COLO829 (cell line): Measurements from ENCODE around the gene MESD.

Experiments
- DNase-seq: peaks from one replicate; pipeline ENCODE4 v3.0.0; 2012; ENCODE audit warnings: low spot score

The MESD gene

GRCh38 chr15:80934761-80935221 is 54.8 kb downstream of the MESD start:
- DNase-seq = no peak

GRCh38 chr15:80932989-80933388 is 56.6 kb downstream of the MESD start:
- DNase-seq = no peak

GRCh38 chr15:80932513-80932815 is 57.2 kb downstream of the MESD start:
- no peak for DNase-seq

GRCh38 chr15:80931721-80932512 is 57.7 kb downstream of the MESD start:
- no peak for DNase-seq

- DNase-seq = no peak
Measured at GRCh38 chr15:80931191-80931590, 58.4 kb downstream of the MESD start.

GRCh38 chr15:80929689-80930088 is 59.9 kb downstream of the MESD start:
- DNase-seq = peak; percentile 42

- DNase-seq = no peak
Measured at GRCh38 chr15:80929225-80929624, 60.4 kb downstream of the MESD start.

- DNase-seq = no peak
Measured at GRCh38 chr15:80926126-80926525, 63.5 kb downstream of the MESD start.

- no peak for DNase-seq
Measured at GRCh38 chr15:80925597-80926059, 64.0 kb downstream of the MESD start.

- DNase-seq = no peak
Measured at GRCh38 chr15:80924278-80924677, 65.3 kb downstream of the MESD start.

GRCh38 chr15:80923668-80924067 is 66.0 kb downstream of the MESD start:
- DNase-seq = no peak

GRCh38 chr15:80921736-80922410 is 67.7 kb downstream of the MESD start:
- no peak for DNase-seq

- no peak for DNase-seq
Measured at GRCh38 chr15:80920271-80920699, 69.3 kb downstream of the MESD start.

GRCh38 chr15:80918196-80918783 is 71.3 kb downstream of the MESD start:
- no peak for DNase-seq

- DNase-seq = no peak
Measured at GRCh38 chr15:80916056-80916455, 73.6 kb downstream of the MESD start.

- DNase-seq = no peak
Measured at GRCh38 chr15:80915472-80915871, 74.1 kb downstream of the MESD start.

- no peak for DNase-seq
Measured at GRCh38 chr15:80913541-80913940, 76.1 kb downstream of the MESD start.

GRCh38 chr15:80912673-80913072 is 76.9 kb downstream of the MESD start:
- DNase-seq = no peak

GRCh38 chr15:80911821-80912220 is 77.8 kb downstream of the MESD start:
- DNase-seq = no peak

- DNase-seq = no peak
Measured at GRCh38 chr15:80906159-80906766, 83.4 kb downstream of the MESD start.

GRCh38 chr15:80904998-80905397 is 84.6 kb downstream of the MESD start:
- no peak for DNase-seq

- DNase-seq = no peak
Measured at GRCh38 chr15:80902298-80902801, 87.3 kb downstream of the MESD start.

- no peak for DNase-seq
Measured at GRCh38 chr15:80898040-80898439, 91.6 kb downstream of the MESD start.
